ENCODE results near the gene IGSF8.
A peak's percentile ranks its signal among the peaks of the same experiment; 100 is the strongest.

Gene IGSF8

DNA sequence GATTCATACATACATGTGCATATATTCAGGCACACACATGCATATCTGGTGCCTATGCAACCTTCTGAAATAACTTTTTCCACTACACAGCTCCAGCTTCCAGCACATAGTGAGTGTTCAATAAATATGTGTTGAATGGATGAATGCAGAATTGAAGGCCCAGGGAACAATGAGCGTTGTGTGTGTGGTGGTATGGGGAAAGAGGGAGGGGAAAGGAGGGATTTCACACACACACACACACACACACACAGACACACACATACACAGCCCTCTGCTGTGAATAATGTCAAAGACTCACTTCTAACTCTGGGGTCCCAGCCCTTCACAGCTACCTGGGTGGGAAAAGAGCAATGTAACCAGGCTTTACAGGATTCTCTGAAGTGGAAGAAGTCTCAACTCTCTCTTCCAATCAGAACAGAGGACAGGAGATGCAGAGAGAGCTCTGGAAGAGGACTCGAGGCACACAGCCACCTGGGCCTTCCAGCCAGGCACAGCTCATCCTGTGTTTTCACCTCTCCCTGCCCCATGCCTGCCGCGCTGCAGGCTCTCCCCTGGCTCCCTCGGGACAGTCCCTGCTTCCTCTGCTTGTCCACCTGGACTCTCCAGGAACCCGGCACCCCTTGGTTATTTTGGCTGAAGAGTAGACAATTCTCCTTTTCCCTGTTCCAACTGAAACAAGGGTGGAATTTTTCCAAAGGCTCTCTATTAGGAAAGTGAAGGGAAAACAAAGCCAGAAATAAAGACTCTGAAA is 5.4 kb upstream of the IGSF8 start:
- no peak for TF ChIP-seq ZFX (IDR thresholded peaks at IDR 0.05)
- no peak overlapping the region for H3K27ac ChIP-seq

DNA sequence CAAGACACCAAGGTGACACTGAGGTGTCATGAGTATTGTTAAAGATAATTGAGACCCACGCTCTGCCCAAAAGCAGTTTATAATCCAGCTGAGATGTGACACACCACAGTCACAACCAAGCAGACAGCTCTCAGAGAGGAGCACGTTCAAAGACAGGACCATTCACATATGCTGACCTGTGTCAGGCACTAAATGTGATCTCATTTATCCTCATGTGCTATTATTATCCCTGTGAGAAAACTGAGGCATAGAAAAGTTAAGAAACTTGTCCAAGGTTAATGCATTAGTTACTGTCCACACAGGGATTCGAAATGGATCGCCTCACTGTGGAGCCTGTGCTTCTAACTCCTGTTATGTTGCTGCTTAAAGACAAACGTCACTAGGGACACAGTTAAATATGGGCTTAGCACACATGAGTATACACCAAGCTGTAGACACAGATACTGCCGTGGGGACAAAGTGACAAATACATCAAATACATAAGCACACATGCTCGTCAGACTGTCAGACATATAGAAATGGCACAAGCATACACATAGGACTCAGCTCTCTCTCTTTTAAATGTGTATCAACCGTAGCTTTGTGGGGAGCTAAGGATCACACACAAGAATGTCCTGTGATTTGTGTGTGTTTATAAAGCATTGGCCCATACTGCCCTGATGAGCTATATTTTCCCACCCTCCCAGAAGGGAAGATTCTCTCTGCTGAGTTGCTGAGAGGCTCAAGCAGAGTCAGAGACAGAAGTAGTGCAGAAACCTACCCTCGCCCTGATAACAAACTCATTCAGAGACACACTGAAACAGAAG is 3.5 kb upstream of the IGSF8 start:
- peak overlapping the region; percentile 28 for H3K27ac ChIP-seq

DNA sequence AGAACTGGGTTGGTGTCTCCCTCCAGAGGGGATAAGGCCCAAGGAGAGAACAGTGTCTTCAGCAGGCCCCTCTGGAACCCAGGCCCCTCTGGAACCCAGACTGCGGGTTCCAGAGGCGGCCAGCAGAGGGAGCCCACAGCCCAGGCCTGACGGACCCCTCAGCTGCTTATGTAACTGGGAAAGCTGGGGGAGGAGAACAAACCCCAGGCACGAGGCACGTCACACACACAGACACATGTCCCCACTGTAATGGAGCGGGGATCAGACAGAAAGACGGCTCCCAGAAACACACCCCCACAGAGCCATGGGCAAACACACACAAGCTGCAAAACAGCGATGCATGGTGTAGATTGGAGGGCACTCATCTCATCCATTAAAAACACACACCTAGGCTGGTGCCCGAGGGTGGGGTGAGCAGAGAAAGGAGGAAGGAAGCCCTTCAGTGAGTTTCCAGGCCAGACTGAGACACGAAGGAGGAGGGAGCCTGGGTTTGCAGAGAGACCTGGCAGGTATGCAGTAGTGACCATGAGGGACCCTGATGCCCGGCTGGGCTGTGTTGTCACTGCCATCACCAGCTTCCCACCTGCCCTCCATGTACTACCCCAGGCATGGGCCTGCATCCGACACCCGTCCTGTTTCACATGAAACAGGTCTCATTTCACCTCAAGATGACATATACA is 2.8 kb upstream of the IGSF8 start:
- peak overlapping the region; percentile 28 for H3K27ac ChIP-seq
- TF ChIP-seq CTCF (conservative IDR thresholded peaks at IDR 0.05) (peak; percentile 99), ZFX (IDR thresholded peaks at IDR 0.05) (no peak)

More for the DNA sequence above, 3.5 kb upstream of the IGSF8 start:
- no peak for TF ChIP-seq CTCF (conservative IDR thresholded peaks at IDR 0.05)
- no peak for TF ChIP-seq ZFX (IDR thresholded peaks at IDR 0.05)

GRCh38 chr1:160099716-160100375 is 1.4 kb upstream of the IGSF8 start:
- TF ChIP-seq CTCF (conservative IDR thresholded peaks at IDR 0.05) = no peak
- TF ChIP-seq ZFX (IDR thresholded peaks at IDR 0.05) = no peak

DNA sequence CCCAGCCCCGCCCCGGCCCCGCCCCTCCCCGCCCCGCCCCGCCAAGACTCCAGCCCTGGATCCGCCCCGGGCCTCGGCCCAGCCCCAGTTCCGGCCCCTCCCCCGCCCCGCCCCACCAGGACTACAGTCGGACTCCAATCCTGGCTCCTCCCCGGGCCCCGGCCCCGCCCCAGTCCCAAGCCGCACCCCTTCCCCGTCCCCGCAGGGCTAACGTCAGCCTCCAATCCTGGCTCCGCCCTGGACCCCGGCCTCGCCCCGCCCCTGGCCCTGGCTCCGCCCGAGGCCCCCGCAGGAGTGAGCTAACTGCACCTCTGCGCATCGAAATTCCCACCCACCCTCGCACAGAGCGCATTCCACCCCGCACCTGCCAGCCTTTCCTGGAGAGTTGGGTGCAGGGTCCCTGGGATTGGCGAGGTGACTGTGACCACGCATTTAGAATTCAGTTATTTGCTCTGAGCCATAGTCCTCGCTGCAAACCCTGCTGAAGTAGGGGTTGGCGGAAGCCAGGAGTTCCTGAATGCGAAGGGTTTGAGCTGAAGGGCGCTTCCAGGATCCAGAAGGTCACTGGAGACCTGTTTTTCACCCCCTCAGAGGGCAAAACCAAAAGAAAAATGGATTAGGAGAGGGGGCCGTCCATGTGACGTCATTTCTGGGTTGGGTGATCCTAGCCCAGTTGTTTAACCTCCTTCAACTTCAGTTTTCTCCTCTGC is 588 bp upstream of the IGSF8 start:
- peak overlapping the region; percentile 24; the same call in 1 of the 2 replicates for H3K27ac ChIP-seq

More at GRCh38 chr1:160099716-160100375, 1.4 kb upstream of the IGSF8 start:
- no peak overlapping the region for H3K27ac ChIP-seq

GRCh38 chr1:160097151-160097910 is 1.1 kb downstream of the IGSF8 start:
- TF ChIP-seq CTCF (conservative IDR thresholded peaks at IDR 0.05) (no peak), ZFX (IDR thresholded peaks at IDR 0.05) (no peak)
- H3K27ac ChIP-seq = peak overlapping the region; percentile 68

More for the DNA sequence above, 588 bp upstream of the IGSF8 start:
- TF ChIP-seq ZFX (IDR thresholded peaks at IDR 0.05) = no peak
- TF ChIP-seq CTCF (conservative IDR thresholded peaks at IDR 0.05) = no peak

Data from C4-2B (cell line).